IMR-90 (cell line): Measurements from ENCODE around the gene BRD4. TPM values are rescaled to one million over a fixed set of nuclear protein-coding genes. Genes with fewer than 3 reads are reported as not detected.
A peak's percentile ranks its signal among the peaks of the same experiment; 100 is the strongest.

Experiments
- ATAC-seq: fragments of 200-7000 bp; cut with Tn5 transposase; 2 replicates; pipeline ENCODE4 v1.9.1; 2020; ENCODE audit warnings: low read depth, mild to moderate bottlenecking, moderate library complexity
- BruUV-seq: library from RNA; stranded (reverse); fragments of 400-500 nt; replicated peaks from 2 replicates; lab custom pipeline; 2021; lab: Mats Ljungman, UMichigan
- CTCF ChIA-PET: fragments of 300-600 bp; formaldehyde crosslinking; extraction: SDS; loops from one replicate; lab custom pipeline; 2021; ENCODE audit warnings: antibody characterized with exemption; lab: Yijun Ruan, JAX
- POLR2A ChIA-PET: fragments of 300-600 bp; sonication (Branson Sonifier 250); formaldehyde crosslinking; loops from one replicate; lab custom pipeline; 2022; ENCODE audit warnings: antibody characterized with exemption; ENCODE audit not compliant: unreplicated experiment; lab: Charles Lee
- DNase-seq: peaks from one replicate; pipeline ENCODE4 v3.0.0; 2013
- H2AFZ ChIP-seq: replicated peaks from 2 replicates; pipeline ENCODE3; 2013; ENCODE audit warnings: low read length, mild to moderate bottlenecking; ENCODE audit not compliant: poor library complexity
- H2AK5ac ChIP-seq: 2 replicates; pipeline ENCODE4 v1.6.1; 2013; ENCODE audit warnings: low read depth, low read length, inconsistent platforms
- H2AK9ac ChIP-seq: replicated peaks from 2 replicates; pipeline ENCODE3; 2013; ENCODE audit warnings: mild to moderate bottlenecking, low read depth, low read length, moderate library complexity; ENCODE audit not compliant: poor library complexity
- H2BK120ac ChIP-seq: 2 replicates; pipeline ENCODE4 v1.6.1; 2013; ENCODE audit warnings: low read depth, low read length, inconsistent platforms
- H2BK15ac ChIP-seq: 3 replicates; pipeline ENCODE4 v1.6.1; 2013; ENCODE audit warnings: low read depth, low read length, inconsistent platforms
- H2BK20ac ChIP-seq: 2 replicates; pipeline ENCODE4 v1.6.1; 2013; ENCODE audit warnings: low read depth, mild to moderate bottlenecking, inconsistent platforms, low read length, moderate library complexity
- H2BK5ac ChIP-seq: 2 replicates; pipeline ENCODE4 v1.6.1; 2013; ENCODE audit warnings: mild to moderate bottlenecking, low read depth, low read length, inconsistent platforms; ENCODE audit not compliant: poor library complexity, severe bottlenecking
- H3K14ac ChIP-seq: replicated peaks from 2 replicates; pipeline ENCODE4 v1.6.1; 2013; ENCODE audit warnings: low read depth, low read length, inconsistent platforms
- H3K18ac ChIP-seq: 2 replicates; pipeline ENCODE4 v1.6.1; 2013; ENCODE audit warnings: low read depth, low read length, control low read depth
- H3K23ac ChIP-seq: 2 replicates; pipeline ENCODE4 v1.6.1; 2013; ENCODE audit warnings: low read depth, low read length, inconsistent platforms
- H3K27ac ChIP-seq: 2 replicates; pipeline ENCODE4 v1.5.1; 2013; ENCODE audit warnings: mild to moderate bottlenecking, control low read depth, low read length; ENCODE audit not compliant: insufficient read depth
- H3K27me3 ChIP-seq: 2 replicates; pipeline ENCODE4 v1.6.1; 2013; ENCODE audit warnings: low read length; ENCODE audit not compliant: control insufficient read depth, insufficient read depth
- H3K36me3 ChIP-seq: 2 replicates; pipeline ENCODE4 v1.6.1; 2013; ENCODE audit warnings: low read length, mixed read lengths; ENCODE audit not compliant: control insufficient read depth, insufficient read depth
- H3K4ac ChIP-seq: 2 replicates; pipeline ENCODE4 v1.6.1; 2013; ENCODE audit warnings: low read depth, low read length, inconsistent platforms
- H3K4me1 ChIP-seq: 2 replicates; pipeline ENCODE4 v1.6.1; 2013; ENCODE audit warnings: low read length, mixed read lengths; ENCODE audit not compliant: control insufficient read depth, insufficient read depth
- H3K4me2 ChIP-seq: 2 replicates; pipeline ENCODE4 v1.6.1; 2013; ENCODE audit warnings: low read depth, mild to moderate bottlenecking, control low read depth, low read length, moderate library complexity
- H3K4me3 ChIP-seq: 2 replicates; pipeline ENCODE4 v1.5.1; 2013; ENCODE audit warnings: low read depth, mild to moderate bottlenecking, control low read depth, low read length, moderate library complexity; ENCODE audit not compliant: insufficient read depth
- H3K56ac ChIP-seq: 2 replicates; pipeline ENCODE4 v1.6.1; 2013; ENCODE audit warnings: low read length, inconsistent platforms; ENCODE audit not compliant: insufficient read depth; ENCODE audit errors: extremely low read depth
- H3K79me1 ChIP-seq, 2 experiments: 2 replicates each; pipeline ENCODE4 v1.6.1; 2013; ENCODE audit warnings: low read length in 2 of 2, inconsistent platforms in 1 of 2, low read depth in 1 of 2
- H3K9ac ChIP-seq: 2 replicates; pipeline ENCODE4 v1.6.1; 2013; ENCODE audit warnings: low read depth, low read length, control low read depth
- H3K9me1 ChIP-seq: 2 replicates; pipeline ENCODE4 v1.6.1; 2013; ENCODE audit warnings: low read length, inconsistent platforms; ENCODE audit not compliant: insufficient read depth
- H3K9me3 ChIP-seq: 2 replicates; pipeline ENCODE4 v1.6.1; 2013; ENCODE audit warnings: low read length; ENCODE audit not compliant: control insufficient read depth, insufficient read depth
- H4K20me1 ChIP-seq: 2 replicates; pipeline ENCODE4 v1.6.1; 2013; ENCODE audit warnings: low read length, inconsistent platforms; ENCODE audit not compliant: insufficient read depth
- H4K5ac ChIP-seq: 2 replicates; pipeline ENCODE4 v1.6.1; 2013; ENCODE audit warnings: mild to moderate bottlenecking, low read depth, low read length, control low read depth
- H4K8ac ChIP-seq, 2 experiments: 2 replicates each; pipeline ENCODE4 v1.6.1; 2013; ENCODE audit warnings: low read depth in 2 of 2, low read length in 2 of 2, control low read depth in 1 of 2, inconsistent platforms in 1 of 2
- H4K91ac ChIP-seq: 2 replicates; pipeline ENCODE4 v1.6.1; 2013; ENCODE audit warnings: low read depth, low read length, inconsistent platforms; ENCODE audit not compliant: insufficient read depth
- CEBPB ChIP-seq: IDR thresholded peaks from 2 replicates; pipeline ENCODE4 v1.6.1; 2012; ENCODE audit warnings: low read depth, low read length, improper control_type of control experiment
- CHD1 ChIP-seq: IDR thresholded peaks from 2 replicates; pipeline ENCODE4 v1.6.1; 2012; ENCODE audit warnings: low read depth, low read length, improper control_type of control experiment
- FOS ChIP-seq: fragments of 150-350 bp; IDR thresholded peaks from 2 replicates; pipeline ENCODE4 v1.6.1; 2016; ENCODE audit warnings: low read depth, low read length
- MAFK ChIP-seq: IDR thresholded peaks from 2 replicates; pipeline ENCODE4 v1.6.1; 2012; ENCODE audit warnings: low read depth, low read length, improper control_type of control experiment
- MAZ ChIP-seq: IDR thresholded peaks from 2 replicates; pipeline ENCODE4 v1.6.1; 2012; ENCODE audit warnings: low read depth, mild to moderate bottlenecking, low read length, improper control_type of control experiment, moderate library complexity, borderline replicate concordance
- MXI1 ChIP-seq: IDR thresholded peaks from 2 replicates; pipeline ENCODE4 v1.6.1; 2012; ENCODE audit warnings: low read depth, mild to moderate bottlenecking, low read length, moderate library complexity, borderline replicate concordance
- NFE2L2 ChIP-seq: fragments of 150-350 bp; IDR thresholded peaks from 2 replicates; pipeline ENCODE4 v1.6.1; 2016; ENCODE audit warnings: low read depth, mild to moderate bottlenecking, low read length
- POLR2A ChIP-seq: IDR thresholded peaks from 2 replicates; pipeline ENCODE4 v1.6.1; 2012; ENCODE audit warnings: mild to moderate bottlenecking, low read depth, low read length
- RAD21 ChIP-seq: IDR thresholded peaks from 2 replicates; pipeline ENCODE4 v1.6.1; 2012; ENCODE audit warnings: low read length, improper control_type of control experiment
- RFX5 ChIP-seq: IDR thresholded peaks from 2 replicates; pipeline ENCODE4 v1.8.0; 2012; ENCODE audit warnings: low read depth, mild to moderate bottlenecking, low read length, moderate library complexity
- SMC3 ChIP-seq: fragments of 150-350 bp; IDR thresholded peaks from 2 replicates; pipeline ENCODE4 v1.6.1; 2016; ENCODE audit warnings: low read depth, mild to moderate bottlenecking, antibody characterized with exemption, low read length, moderate library complexity
- WGBS, 2 experiments: methylation state at CpG; one replicate each; pipeline versions ENCODE4 v1.1.5 to v1.1.7; 2013; ENCODE audit warnings: missing lambda C conversion rate in 2 of 2; ENCODE audit not compliant: insufficient read length in 1 of 2; ENCODE audit errors: extremely low coverage in 2 of 2; 5-methylcytosine and 5-hydroxymethylcytosine counted together
- dilution Hi-C: fragments of 300-500 bp; cut with HindIII; formaldehyde crosslinking; loops from one replicate; pipeline ENCODE4 v1.14.3; 2018; ENCODE audit warnings: low sequenced_read_pairs; ENCODE audit not compliant: unreplicated experiment
- in situ Hi-C: fragments of 300-500 bp; cut with MboI; formaldehyde crosslinking; loops from 3 replicates; pipeline ENCODE4 v1.14.3; 2019; ENCODE audit warnings: low sequenced_read_pairs, inconsistent platforms, mixed read lengths
- intact Hi-C: fragments of 100-400 bp; cut with micrococcal nuclease; formaldehyde crosslinking; loops from 2 replicates; pipeline ENCODE4 v1.10.0; 2022
- polyA plus RNA-seq, 3 experiments: library from polyadenylated mRNA; depleted of rRNA; stranded (reverse); fragments of >200 nt; gene quantifications; 2 replicates each; pipeline ENCODE4 v1.2.3, GENCODE V29; 2012; ENCODE audit warnings: low replicate concordance in 1 of 3
- total RNA-seq: library from RNA; depleted of rRNA; stranded (reverse); fragments of >200 nt; gene quantifications from 2 replicates; pipeline ENCODE4 v1.2.3, GENCODE V29; 2012
- TF ChIP-seq, protein P1 (sequence below): conservative IDR thresholded peaks from 2 replicates; pipeline ENCODE4 v1.5.1; 2012; ENCODE audit warnings: mild to moderate bottlenecking, low read depth, low read length, improper control_type of control experiment
- TF ChIP-seq, protein P2 (sequence below): fragments of 150-350 bp; IDR thresholded peaks from 2 replicates; pipeline ENCODE4 v1.6.1; 2016; ENCODE audit warnings: low read depth, mild to moderate bottlenecking, low read length, moderate library complexity, borderline replicate concordance

The BRD4 gene
- total and polyA plus RNA-seq, 2 of the 4 experiments (the other 2 are of a cell fraction) = 7.0 to 21.1 TPM

DNA sequence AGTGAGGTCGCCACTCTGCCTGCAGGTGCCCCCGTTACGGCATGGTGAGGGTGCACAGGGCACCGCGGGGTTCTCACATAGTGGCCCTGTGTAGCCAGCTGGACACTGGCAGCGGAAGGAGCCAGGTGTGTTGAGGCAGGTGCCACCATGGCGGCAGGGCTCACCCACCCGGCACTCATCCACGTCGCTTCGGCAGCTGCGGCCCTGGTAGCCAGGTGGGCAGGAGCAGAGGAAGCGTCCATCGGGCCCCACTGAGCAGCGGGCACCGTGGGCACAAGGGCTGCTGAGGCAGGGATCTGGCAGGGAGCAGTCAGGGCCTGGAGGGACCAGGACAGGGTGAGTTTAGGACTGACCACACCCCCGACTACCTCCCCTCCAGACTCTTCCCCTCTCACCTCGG is 140.4 kb downstream of the BRD4 start:
- Histone ChIP-seq H2AK9ac (peak overlapping the region; percentile 55), H3K56ac (no peak overlapping the region), H4K8ac (no peak overlapping the region), H3K9ac (no peak overlapping the region), H3K27ac (no peak overlapping the region), H3K9me3 (no peaks in the 10 kb centered on the region), H2BK15ac (no peak overlapping the region), H2BK20ac (no peak overlapping the region), H3K18ac (no peak overlapping the region), H3K4me3 (no peak overlapping the region), H2BK5ac (no peak overlapping the region), H3K14ac (no peak overlapping the region), H3K4me2 (no peak overlapping the region), H4K91ac (no peak overlapping the region), H3K9me1 (peaks cover 4% of the 10 kb centered on the region), H3K79me1 (peaks cover 10 to 32% of the 10 kb centered on the region in 2 experiments; a peak in 3 of 4 replicates), H4K20me1 (peaks cover 14% of the 10 kb centered on the region), H2AFZ (no peak overlapping the region), H3K36me3 (peaks cover 43% of the 10 kb centered on the region), H3K23ac (no peak overlapping the region), H3K27me3 (no peaks in the 10 kb centered on the region), H3K4ac (no peak overlapping the region), H4K5ac (no peak overlapping the region), H2BK120ac (no peak overlapping the region), H2AK5ac (no peak overlapping the region), H3K4me1 (peaks cover 2% of the 10 kb centered on the region)
- dilution Hi-C loops = no loop called here
- BruUV-seq = TSS peak; percentile 93
- ChIA-PET CTCF (no interaction called here), POLR2A (no interaction called here)
- in situ Hi-C loops = no loop called here
- intact Hi-C loops = no loop called here
- ATAC-seq (no peak), DNase-seq (no peak)
- TF ChIP-seq CEBPB (no peak), NFE2L2 (no peak), CHD1 (no peak), RFX5 (no peak), FOS (no peak), POLR2A (no peak), MXI1 (no peak), MAFK (no peak), MAZ (no peak), RAD21 (no peak), SMC3 (no peak)
- TF ChIP-seq, protein P1, sequence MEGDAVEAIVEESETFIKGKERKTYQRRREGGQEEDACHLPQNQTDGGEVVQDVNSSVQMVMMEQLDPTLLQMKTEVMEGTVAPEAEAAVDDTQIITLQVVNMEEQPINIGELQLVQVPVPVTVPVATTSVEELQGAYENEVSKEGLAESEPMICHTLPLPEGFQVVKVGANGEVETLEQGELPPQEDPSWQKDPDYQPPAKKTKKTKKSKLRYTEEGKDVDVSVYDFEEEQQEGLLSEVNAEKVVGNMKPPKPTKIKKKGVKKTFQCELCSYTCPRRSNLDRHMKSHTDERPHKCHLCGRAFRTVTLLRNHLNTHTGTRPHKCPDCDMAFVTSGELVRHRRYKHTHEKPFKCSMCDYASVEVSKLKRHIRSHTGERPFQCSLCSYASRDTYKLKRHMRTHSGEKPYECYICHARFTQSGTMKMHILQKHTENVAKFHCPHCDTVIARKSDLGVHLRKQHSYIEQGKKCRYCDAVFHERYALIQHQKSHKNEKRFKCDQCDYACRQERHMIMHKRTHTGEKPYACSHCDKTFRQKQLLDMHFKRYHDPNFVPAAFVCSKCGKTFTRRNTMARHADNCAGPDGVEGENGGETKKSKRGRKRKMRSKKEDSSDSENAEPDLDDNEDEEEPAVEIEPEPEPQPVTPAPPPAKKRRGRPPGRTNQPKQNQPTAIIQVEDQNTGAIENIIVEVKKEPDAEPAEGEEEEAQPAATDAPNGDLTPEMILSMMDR = no peak
- TF ChIP-seq, protein P2, sequence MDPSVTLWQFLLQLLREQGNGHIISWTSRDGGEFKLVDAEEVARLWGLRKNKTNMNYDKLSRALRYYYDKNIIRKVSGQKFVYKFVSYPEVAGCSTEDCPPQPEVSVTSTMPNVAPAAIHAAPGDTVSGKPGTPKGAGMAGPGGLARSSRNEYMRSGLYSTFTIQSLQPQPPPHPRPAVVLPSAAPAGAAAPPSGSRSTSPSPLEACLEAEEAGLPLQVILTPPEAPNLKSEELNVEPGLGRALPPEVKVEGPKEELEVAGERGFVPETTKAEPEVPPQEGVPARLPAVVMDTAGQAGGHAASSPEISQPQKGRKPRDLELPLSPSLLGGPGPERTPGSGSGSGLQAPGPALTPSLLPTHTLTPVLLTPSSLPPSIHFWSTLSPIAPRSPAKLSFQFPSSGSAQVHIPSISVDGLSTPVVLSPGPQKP = no peak
- WGBS, 2 experiments = no CpG with 5 or more reads among the region's 18 CpGs
